Gastroesophageal sphincter (tissue), 4 donors: Measurements from ENCODE around the gene GRB2. TPM values are rescaled to one million over a fixed set of nuclear protein-coding genes. Genes with fewer than 3 reads are reported as not detected.
A peak's percentile ranks its signal among the peaks of the same experiment; 100 is the strongest.

Source experiments
- ATAC-seq: fragments of 150-250 bp; one replicate; pipeline ENCODE4 v1.9.1; 2016; ENCODE audit warnings: mild to moderate bottlenecking, moderate library complexity
- H3K27ac ChIP-seq, 4 donors: fragments of 200-600 bp; sonication (generic) in 3 of 4; 1 replicate in 3 of 4; 2 replicates in 1 of 4; pipeline ENCODE4 v1.5.1; 2016 to 2019
- H3K27me3 ChIP-seq: fragments of 200-600 bp; sonication (generic); one replicate; pipeline ENCODE4 v1.5.1; 2019
- H3K36me3 ChIP-seq, 2 donors: fragments of 200-600 bp; sonication (generic); one replicate each; pipeline ENCODE4 v1.5.1; 2019; ENCODE audit warnings: control low read depth in 1 of 2
- H3K4me1 ChIP-seq, 3 donors: fragments of 200-600 bp; sonication (generic); 1 replicate in 2 of 3; 2 replicates in 1 of 3; pipeline ENCODE4 v1.5.1; 2016 to 2019; ENCODE audit warnings: control low read depth in 2 of 3
- H3K4me3 ChIP-seq, 2 donors: fragments of 200-600 bp; sonication (generic); one replicate each; pipeline ENCODE4 v1.5.1; 2019; ENCODE audit warnings: mild to moderate bottlenecking in 1 of 2, moderate library complexity in 1 of 2
- H3K9me3 ChIP-seq, 3 donors: fragments of 200-600 bp; sonication (generic); one replicate each; pipeline ENCODE4 v1.5.1; 2017 to 2019; ENCODE audit warnings: control low read depth in 2 of 3
- CTCF ChIP-seq, 4 experiments: fragments of 200-600 bp in 2 of 4; fragments of 450-650 bp in 2 of 4; sonication (generic) in 1 of 4; IDR thresholded peaks; one replicate each; pipeline ENCODE4 v1.5.1; 2017 to 2019; ENCODE audit warnings: antibody characterized with exemption in 4 of 4, mild to moderate bottlenecking in 2 of 4, moderate library complexity in 2 of 4
- EP300 ChIP-seq: sonication (generic); formaldehyde crosslinking; IDR thresholded peaks from one replicate; pipeline ENCODE4 v1.6.1; 2017; ENCODE audit warnings: antibody characterized with exemption, mild to moderate bottlenecking
- POLR2A ChIP-seq, 2 donors: fragments of 450-650 bp; IDR thresholded peaks; one replicate each; pipeline ENCODE4 v1.6.1; 2017; ENCODE audit warnings: antibody characterized with exemption in 2 of 2, mild to moderate bottlenecking in 2 of 2, moderate library complexity in 1 of 2
- POLR2AphosphoS5 ChIP-seq: sonication (generic); formaldehyde crosslinking; IDR thresholded peaks from one replicate; pipeline ENCODE4 v1.6.1; 2017; ENCODE audit warnings: antibody characterized with exemption
- WGBS, 2 donors: methylation state at CpG; one replicate each; pipeline ENCODE4 v1.1.5; 2018; ENCODE audit warnings: low coverage in 1 of 2; 5-methylcytosine and 5-hydroxymethylcytosine counted together
- small RNA-seq, 4 donors: library from RNA; depleted of rRNA; stranded (forward); fragments of <200 nt; gene quantifications; one replicate each; pipeline ENCODE3, GENCODE V24; 2016
- total RNA-seq, 4 donors: library from RNA; depleted of rRNA; stranded (reverse); fragments of >200 nt; gene quantifications; one replicate each; pipeline ENCODE4 v1.1.0, GENCODE V29; 2016

The GRB2 gene
- total RNA-seq, 4 donors from 2014 or later: 80.6 to 113 (median 97.6) TPM

GRCh38 chr17:75271233-75271954 lies 134.1 kb downstream of the GRB2 start:
- no peaks in the 10 kb centered on the region for H3K27me3 ChIP-seq
- WGBS, 2 donors: 2% methylated on average over 14 of the region's 74 CpGs; no CpG with 5 or more reads in 1 of the 2 donors
- peak; percentile 9 for TF ChIP-seq POLR2AphosphoS5
- TF ChIP-seq CTCF (IDR thresholded peaks at IDR 0.05): peak in 3 of 4 experiments; percentile 85 to 94 (median 93)
- no peak for TF ChIP-seq EP300
- peak in 1 of 2 donors; percentile 33 for TF ChIP-seq POLR2A (IDR thresholded peaks at IDR 0.05)
- H3K4me3 ChIP-seq: peak overlapping the region; percentile 77 to 91
- peak; percentile 90 for ATAC-seq
- H3K27ac ChIP-seq: peak overlapping the region; percentile 8 to 99 (median 96)
- H3K9me3 ChIP-seq: no peaks in the 10 kb centered on the region
- peaks cover 0 to 50% (median 21%) of the 10 kb centered on the region in 3 donors for H3K4me1 ChIP-seq
- H3K36me3 ChIP-seq: peaks cover 0 to 15% of the 10 kb centered on the region in 2 donors

DNA sequence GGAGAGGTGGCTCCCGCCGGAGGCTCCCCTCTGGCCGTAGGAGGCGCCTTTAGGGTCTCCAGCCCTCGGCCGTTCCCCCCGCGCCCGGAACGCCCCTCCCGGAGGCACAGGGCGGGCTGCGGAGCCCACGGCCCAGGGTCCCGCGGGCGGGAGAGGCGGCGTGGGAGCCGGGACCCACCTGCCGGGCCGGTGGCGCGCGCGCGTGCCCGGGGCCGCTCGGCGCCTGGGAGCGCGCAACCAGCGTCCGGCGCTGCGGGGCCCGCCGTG lies 134.6 kb downstream of the GRB2 start, which contains the start of gene MIF4GD:
TSS of gene MIF4GD (minus strand) at position 266 of the 267 bp plus-strand sequence. CDS start 1,036 bp downstream, outside the sequence.
- Histone ChIP-seq H3K27me3 (no peaks in the 10 kb centered on the region), H3K36me3 (peaks cover 0 to 20% of the 10 kb centered on the region in 2 donors), H3K4me1 (peaks cover 0 to 50% (median 21%) of the 10 kb centered on the region in 3 donors), H3K27ac (peak within 1 kb of the TSS; percentile 94 to 99 (median 96)), H3K9me3 (no peaks in the 10 kb centered on the region), H3K4me3 (peak within 1 kb of the TSS; percentile 77 to 91)
- TF ChIP-seq POLR2AphosphoS5 (no peak), POLR2A (IDR thresholded peaks at IDR 0.05) (peak; percentile 20 to 86)
- no CpG with 5 or more reads among the region's 39 CpGs for WGBS, 2 donors
- no peak for ATAC-seq

DNA sequence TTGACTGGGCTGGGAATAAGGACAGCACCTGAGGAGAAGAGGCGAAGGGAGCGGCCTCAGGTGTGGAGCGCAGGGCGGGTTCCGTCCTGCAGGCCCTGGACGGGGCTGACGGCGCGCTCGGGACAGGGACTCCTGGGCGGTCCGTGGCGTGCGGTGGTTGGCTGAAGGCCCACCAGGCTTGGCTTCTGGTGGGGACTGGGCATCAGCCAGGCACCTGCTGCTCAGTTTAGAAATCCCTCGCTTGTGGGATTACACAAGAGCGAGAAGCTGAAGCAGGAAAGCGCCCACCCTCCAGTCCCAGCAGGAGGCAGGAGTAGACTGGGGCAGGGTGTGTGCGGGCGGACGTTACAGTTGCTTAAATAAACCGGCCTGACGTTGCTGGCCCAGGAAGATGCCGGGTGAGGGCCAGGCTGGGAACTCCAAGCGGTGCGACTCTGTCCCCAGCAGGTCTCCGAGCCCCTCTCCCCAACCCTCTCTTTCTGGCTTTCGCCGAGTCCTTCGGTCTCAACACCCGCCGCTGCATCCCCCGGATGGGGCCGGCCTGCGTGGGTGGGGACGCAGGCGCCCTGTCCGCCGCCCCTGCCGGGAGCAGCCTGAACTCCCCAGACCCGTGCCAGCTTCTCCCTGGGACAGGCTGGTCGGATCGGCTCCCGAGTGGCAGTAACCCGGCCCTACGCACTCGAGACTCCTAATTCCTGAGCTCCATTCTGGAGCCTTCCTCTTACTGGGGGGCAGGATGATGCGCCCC lies 135.1 kb downstream of the GRB2 start:
- H3K36me3 ChIP-seq: peaks cover 0 to 25% of the 10 kb centered on the region in 2 donors
- TF ChIP-seq EP300 (no peak), POLR2A (IDR thresholded peaks at IDR 0.05) (peak in 1 of 2 donors; percentile 55), CTCF (IDR thresholded peaks at IDR 0.05) (peak in 3 of 4 experiments; percentile 42 to 65 (median 59)), POLR2AphosphoS5 (peak; percentile 50)
- H3K4me1 ChIP-seq: peaks cover 0 to 50% (median 21%) of the 10 kb centered on the region in 3 donors
- no peaks in the 10 kb centered on the region for H3K27me3 ChIP-seq
- no peaks in the 10 kb centered on the region for H3K9me3 ChIP-seq
- H3K4me3 ChIP-seq: peak overlapping the region; percentile 77 to 91
- WGBS, 2 donors: no CpG with 5 or more reads among the region's 47 CpGs
- peak overlapping the region; percentile 94 to 99 (median 96) for H3K27ac ChIP-seq
- peak; percentile 77 for ATAC-seq

GRCh38 chr17:75269844-75270217 lies 135.6 kb downstream of the GRB2 start:
- no peaks in the 10 kb centered on the region for H3K27me3 ChIP-seq
- H3K27ac ChIP-seq: peak overlapping the region; percentile 94 to 99 (median 96)
- H3K36me3 ChIP-seq: peaks cover 0 to 30% of the 10 kb centered on the region in 2 donors
- no peak for ATAC-seq
- H3K4me3 ChIP-seq: peak overlapping the region; percentile 77 to 91
- 20 to 86% methylated on average over 1 to 4 of the region's 6 CpGs for WGBS, 2 donors
- no peaks in the 10 kb centered on the region for H3K9me3 ChIP-seq
- TF ChIP-seq POLR2AphosphoS5: no peak
- TF ChIP-seq POLR2A (IDR thresholded peaks at IDR 0.05): no peak
- TF ChIP-seq CTCF (IDR thresholded peaks at IDR 0.05): no peak
- no peak for TF ChIP-seq EP300
- H3K4me1 ChIP-seq: peaks cover 0 to 50% (median 21%) of the 10 kb centered on the region in 3 donors

Small RNA genes lying within 50 kb of the gene (small RNA-seq; reads per million reads assigned to genes)
- 0 to 0.49 (median 0) reads per million in 4 donors for gene MIR3678
- gene RF00019: 0 reads per million in 4 donors
- 0 reads per million in 4 donors for gene RNU6-938P

Other genes with a start within 250 kb of the GRB2 start
- gene SUMO2, start 222.7 kb downstream of the GRB2 start, total RNA-seq: 10 to 100 TPM; 67.7 to 95.2 (median 69.9) TPM
- 10 to 100 TPM; 19.6 to 62.3 (median 22.3) TPM for gene NUP85, start 200.0 kb downstream of the GRB2 start, total RNA-seq
- gene GGA3, start 144.1 kb downstream of the GRB2 start, total RNA-seq: 10 to 100 TPM; 19.5 to 27.8 (median 24.5) TPM
- gene MRPS7, start 143.8 kb downstream of the GRB2 start, total RNA-seq: 10 to 100 TPM; 35.0 to 46.4 (median 38.3) TPM
- 10 to 100 TPM; 28.5 to 50.7 (median 44.4) TPM for gene MIF4GD, start 134.4 kb downstream of the GRB2 start, total RNA-seq
- 10 to 100 TPM in 3 of 4 donors, 1 to 10 TPM in 1; 7.3 to 14.5 (median 13.4) TPM for gene SLC25A19, start 116.2 kb downstream of the GRB2 start, total RNA-seq
- gene TMEM94, start 51.0 kb upstream of the GRB2 start, total RNA-seq: 10 to 100 TPM; 31.0 to 50.3 (median 42.8) TPM
- 10 to 100 TPM; 13.7 to 46.0 (median 15.6) TPM for gene CASKIN2, start 109.9 kb upstream of the GRB2 start, total RNA-seq
- gene TSEN54, start 110.8 kb upstream of the GRB2 start, total RNA-seq: 10 to 100 TPM; 15.8 to 26.5 (median 17.1) TPM
- 1 to 10 TPM; 2.3 to 7.9 (median 5.8) TPM for gene LLGL2, start 120.0 kb upstream of the GRB2 start, total RNA-seq
- 10 to 100 TPM; 10.7 to 76.1 (median 50.8) TPM for gene MYO15B, start 182.1 kb upstream of the GRB2 start, total RNA-seq
- 1 to 10 TPM; 3.8 to 6.8 (median 5.0) TPM for gene SMIM5, start 227.8 kb upstream of the GRB2 start, total RNA-seq